GM18526 (cell line): ENCODE measurements around the gene NUDT12.

ENCODE experiments used
- POLR2A ChIP-seq: IDR thresholded peaks from 3 replicates; pipeline ENCODE4 v1.6.1; 2011; ENCODE audit not compliant: insufficient read length; ENCODE audit errors: extremely low read depth

NUDT12 gene

GRCh38 chr5:103565719-103566118 is 3.1 kb upstream of the NUDT12 start:
- TF ChIP-seq POLR2A: no peak

DNA sequence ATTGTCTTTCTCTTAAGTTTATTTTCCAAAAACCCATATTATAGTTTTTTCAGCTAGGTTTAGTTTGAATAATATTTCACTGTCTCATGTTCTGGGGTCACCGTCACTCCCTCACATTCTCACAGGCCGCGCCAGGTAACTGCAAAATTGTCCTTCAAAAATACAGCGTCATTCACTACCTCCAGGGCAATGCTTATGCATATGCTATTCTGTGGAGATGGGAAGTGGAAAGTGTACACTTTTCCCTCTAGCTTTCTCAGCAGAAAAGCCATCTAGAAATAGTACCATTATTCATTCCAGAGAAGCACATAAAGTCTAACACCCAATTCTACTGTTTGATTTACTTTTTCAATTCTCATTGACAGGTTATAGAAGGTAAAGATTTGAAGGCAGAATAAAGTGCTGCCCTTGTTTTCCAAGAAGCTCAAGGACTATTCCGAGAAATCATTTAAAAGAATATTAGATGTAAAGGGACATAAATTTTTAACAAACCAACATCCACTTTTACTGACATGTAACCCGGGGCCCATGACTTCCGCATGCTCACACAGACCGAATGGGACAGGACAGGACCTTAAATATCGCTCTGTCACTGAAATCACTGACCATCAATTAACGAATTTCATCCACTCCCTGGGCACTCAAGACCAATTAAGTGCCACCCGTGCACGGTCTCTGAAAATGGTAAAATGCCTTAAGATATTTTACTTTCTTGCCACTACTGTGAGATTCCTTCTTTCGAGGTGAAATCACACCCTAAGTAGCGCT is 720 bp downstream of the NUDT12 start:
- no peak for TF ChIP-seq POLR2A

DNA sequence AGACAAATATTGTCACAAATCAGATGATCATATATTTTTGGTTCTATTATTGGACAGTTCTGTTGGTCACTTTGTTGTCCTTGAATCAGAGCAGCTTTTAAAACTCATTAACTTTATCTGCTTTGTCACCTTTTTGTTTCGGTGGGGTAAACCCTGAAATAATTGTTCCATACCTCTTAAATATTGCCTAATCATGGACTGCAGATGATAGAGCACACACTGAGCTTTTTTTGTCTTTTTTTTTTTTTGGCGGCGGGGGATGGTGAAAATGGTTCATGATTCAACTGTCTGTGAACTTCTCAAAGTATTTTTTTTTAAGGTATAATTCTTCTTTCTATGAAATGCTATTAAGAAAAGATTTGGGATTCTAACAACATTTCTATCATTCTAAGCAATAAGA is 1.8 kb downstream of the NUDT12 start:
- TF ChIP-seq POLR2A: no peak

DNA sequence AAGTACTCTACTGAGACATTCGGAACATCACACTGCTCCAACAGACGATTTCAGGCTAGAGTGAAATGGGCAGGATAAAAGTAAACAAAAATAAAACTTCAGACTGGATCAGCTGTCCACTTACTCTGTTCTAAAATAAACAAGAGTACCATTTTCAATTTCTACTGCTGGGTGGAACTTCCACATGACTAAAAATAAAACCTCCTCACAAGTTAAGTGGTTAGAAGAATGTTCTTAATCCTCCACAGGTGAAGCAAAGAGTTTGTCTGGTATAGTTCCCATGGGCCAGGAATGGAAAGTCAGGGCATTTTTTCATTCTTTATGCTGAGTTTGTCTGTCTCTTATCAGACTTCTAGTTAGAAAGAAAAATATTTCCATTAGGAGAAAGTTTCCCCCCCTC is 15.7 kb downstream of the NUDT12 start:
- no peak for TF ChIP-seq POLR2A

- TF ChIP-seq POLR2A: no peak
These were observed 20.1 kb downstream of the NUDT12 start for GRCh38 chr5:103542441-103542840.

- no peak for TF ChIP-seq POLR2A
These were observed 21.0 kb downstream of the NUDT12 start for GRCh38 chr5:103541569-103541968.

DNA sequence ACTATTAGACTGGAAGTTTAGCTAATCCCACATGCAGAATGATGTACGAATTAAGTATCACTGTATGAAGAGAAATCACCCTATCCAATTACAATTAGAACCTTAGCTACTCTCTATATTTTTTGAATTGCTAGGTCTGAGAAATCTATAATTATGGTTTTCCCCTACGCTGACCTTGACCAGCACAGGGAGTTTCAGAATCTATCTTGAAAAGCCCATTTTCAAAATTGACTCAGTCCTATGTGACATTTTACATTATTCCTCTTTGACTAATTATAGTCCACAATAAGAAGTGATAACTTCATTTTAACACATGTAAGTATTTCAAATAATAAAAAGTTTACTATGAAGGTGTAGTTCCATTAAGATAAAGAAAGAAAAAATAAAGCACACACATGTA is 21.5 kb downstream of the NUDT12 start:
- TF ChIP-seq POLR2A: no peak

- TF ChIP-seq POLR2A: no peak
These were observed 22.9 kb downstream of the NUDT12 start for GRCh38 chr5:103539376-103540330.

DNA sequence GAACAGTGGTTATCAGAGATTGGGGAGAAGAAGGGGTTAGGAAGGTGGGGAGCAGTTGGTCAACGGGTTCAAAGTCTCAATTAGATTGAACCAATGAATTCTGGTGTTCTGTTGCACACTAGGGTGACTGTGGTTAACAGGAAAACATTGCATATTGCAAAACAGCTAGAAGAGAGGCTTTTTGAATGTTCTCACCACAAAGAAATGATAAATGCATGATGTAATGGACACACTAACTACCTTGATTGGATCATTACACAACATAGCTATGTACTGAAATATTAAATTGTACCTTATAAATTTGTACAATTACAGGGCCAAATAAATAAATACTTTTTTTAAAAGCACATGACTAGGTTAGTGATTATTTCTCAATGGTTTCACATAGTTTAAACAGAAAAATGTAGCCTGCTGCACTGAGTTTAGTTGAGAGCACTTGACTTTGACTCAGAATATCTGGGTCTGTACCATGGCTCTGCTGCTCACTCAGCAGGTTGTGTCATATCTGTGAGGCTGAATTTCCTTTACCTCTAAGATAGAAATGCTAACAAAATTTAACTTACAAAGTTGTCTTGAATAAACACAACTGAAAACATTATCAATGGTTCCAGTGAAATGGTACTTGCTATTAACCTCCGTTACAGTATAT is 30.4 kb downstream of the NUDT12 start:
- no peak for TF ChIP-seq POLR2A

DNA sequence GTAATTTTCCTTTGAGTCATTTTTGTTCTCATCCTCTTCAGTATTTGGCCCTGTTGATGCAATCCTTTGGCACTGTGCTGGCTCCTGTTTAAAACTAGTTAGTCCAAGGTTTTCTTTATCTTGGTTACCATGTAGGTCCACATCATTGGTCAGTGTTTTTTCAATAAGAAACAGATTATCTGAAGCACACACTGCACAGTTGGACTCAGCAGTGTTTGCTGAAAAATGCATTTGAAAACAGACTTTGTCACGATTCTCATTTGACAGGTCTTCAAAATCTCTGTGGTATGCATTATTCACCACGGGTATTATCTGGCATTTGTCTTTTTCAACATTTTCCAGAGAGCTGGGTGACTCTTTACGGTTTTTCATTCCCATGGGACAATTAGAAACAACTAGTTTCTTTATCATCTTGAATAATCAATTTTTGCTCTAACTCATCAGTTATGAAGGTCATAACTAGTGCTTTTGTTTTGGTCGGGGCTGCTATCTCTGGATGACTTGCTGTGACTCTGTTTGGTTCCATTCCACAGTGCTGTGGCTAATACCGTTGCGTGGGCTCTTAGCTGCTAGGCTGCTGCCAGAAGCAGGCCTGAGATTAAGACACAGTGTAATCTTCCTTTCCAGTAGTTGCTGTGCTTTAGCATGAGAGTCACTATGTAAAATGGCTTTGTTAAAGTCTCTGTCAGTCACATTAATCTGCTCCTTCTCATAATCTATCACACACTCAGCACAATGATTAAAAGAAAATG is 36.2 kb downstream of the NUDT12 start:
- TF ChIP-seq POLR2A: no peak

DNA sequence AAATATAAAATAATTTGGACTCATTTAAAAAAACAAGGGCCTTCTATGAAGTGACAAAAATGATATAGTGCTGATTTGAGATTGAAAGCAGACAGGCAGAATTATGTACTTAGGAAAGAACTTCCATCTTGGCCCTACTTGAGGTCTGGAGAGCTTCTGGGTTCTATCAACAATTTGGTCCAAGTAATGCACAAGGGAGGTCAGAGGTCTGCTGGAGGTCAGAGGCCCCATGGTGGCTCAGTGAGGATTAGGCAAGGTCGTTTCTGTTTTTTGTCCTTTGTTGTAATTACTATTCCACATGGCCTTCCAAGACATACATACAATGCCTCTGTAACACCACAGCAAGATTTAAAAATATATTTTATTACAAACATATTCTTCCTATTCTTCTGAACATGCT is 37.2 kb downstream of the NUDT12 start:
- no peak for TF ChIP-seq POLR2A

DNA sequence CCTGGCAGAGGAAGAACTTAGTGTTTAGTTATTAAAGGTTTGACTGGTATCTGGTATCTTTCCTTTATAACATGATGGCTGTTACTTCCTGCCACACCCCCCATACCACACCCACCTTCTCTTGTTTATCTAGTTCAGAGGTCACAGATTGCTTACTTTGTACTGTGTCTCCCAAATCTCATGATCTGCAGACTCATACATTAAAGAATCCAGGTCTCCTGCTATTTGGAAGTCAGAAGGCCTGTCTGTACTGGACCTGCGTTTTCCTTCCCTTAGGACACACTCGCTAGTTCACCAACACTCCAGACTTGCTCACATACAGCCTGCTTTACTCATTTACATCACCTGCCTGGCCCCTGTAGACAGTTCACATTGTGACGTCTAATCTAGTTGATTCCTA is 39.3 kb downstream of the NUDT12 start:
- TF ChIP-seq POLR2A: no peak

- TF ChIP-seq POLR2A: no peak
These were observed 40.0 kb downstream of the NUDT12 start for GRCh38 chr5:103522586-103522985.

DNA sequence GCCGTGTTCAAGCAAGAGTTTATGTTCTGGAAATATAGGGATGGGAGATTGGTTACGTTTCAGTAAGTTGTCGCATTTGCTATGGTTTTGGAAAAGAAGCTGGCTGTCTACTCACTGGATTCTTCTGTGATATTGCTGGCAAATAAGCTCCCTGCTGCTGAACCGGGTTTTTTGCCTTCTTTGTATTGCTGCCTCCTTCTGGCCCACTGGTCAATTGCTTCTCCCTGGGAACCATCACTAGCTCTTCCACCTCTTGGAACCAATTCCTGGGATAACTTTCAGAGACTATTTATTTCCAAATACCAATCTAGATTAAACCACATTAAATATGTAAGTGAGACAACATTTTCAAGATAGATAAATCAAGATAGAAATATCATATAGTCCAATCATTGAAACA is 43.0 kb downstream of the NUDT12 start:
- no peak for TF ChIP-seq POLR2A

DNA sequence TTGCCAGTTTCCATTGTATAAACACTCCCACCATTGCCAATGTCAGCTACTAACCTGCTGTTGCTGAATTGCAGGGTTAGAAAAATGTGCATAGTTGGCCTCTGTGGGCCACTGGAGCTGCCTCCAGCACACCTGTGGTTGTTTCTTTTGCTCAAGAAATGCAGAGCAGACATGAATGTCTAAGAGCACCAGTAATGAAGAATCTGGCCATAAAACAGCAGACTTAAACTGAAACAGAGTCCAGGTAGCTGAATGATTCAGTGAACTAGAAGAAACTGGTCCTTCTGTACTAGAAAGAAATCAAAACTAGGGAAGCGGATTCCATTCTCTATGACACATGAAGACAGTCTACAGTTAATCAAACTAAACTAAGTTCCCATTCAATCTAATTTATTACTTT is 48.2 kb downstream of the NUDT12 start:
- TF ChIP-seq POLR2A: no peak
